HG03342 (cell line): ENCODE data around the gene COPB1.

Experiments used
- ATAC-seq: cut with Tn5 transposase; IDR thresholded peaks from one replicate; pipeline ENCODE4 v1.9.1; 2021; ENCODE audit warnings: mild to moderate bottlenecking, moderate library complexity; ENCODE audit not compliant: unreplicated experiment

Gene COPB1

GRCh38 chr11:14443638-14444037 is 56.0 kb downstream of the COPB1 start:
- no peak for ATAC-seq

- ATAC-seq = no peak
These were observed 63.7 kb downstream of the COPB1 start for GRCh38 chr11:14435717-14436512.

GRCh38 chr11:14425621-14426020 is 74.0 kb downstream of the COPB1 start:
- no peak for ATAC-seq

GRCh38 chr11:14424096-14424495 is 75.5 kb downstream of the COPB1 start:
- ATAC-seq = no peak

- ATAC-seq = no peak
These were observed 76.0 kb downstream of the COPB1 start for GRCh38 chr11:14423633-14424032.

GRCh38 chr11:14422814-14423182 is 76.8 kb downstream of the COPB1 start:
- no peak for ATAC-seq

GRCh38 chr11:14422052-14422813 is 77.4 kb downstream of the COPB1 start:
- no peak for ATAC-seq

GRCh38 chr11:14420223-14420622 is 79.4 kb downstream of the COPB1 start:
- ATAC-seq = no peak

GRCh38 chr11:14418801-14419417 is 80.7 kb downstream of the COPB1 start:
- ATAC-seq = no peak

- ATAC-seq = no peak
These were observed 81.8 kb downstream of the COPB1 start for GRCh38 chr11:14417617-14418374.

GRCh38 chr11:14417186-14417585 is 82.4 kb downstream of the COPB1 start:
- no peak for ATAC-seq

- peak; percentile 62 for ATAC-seq
These were observed 84.8 kb downstream of the COPB1 start for GRCh38 chr11:14414470-14415461.

GRCh38 chr11:14413307-14414069 is 86.1 kb downstream of the COPB1 start:
- no peak for ATAC-seq

GRCh38 chr11:14411818-14412217 is 87.8 kb downstream of the COPB1 start:
- ATAC-seq = no peak

- ATAC-seq = no peak
These were observed 89.7 kb downstream of the COPB1 start for GRCh38 chr11:14409891-14410290.

- no peak for ATAC-seq
These were observed 91.0 kb downstream of the COPB1 start for GRCh38 chr11:14408612-14409011.
